Psoas muscle (tissue), 8 donors: Measurements from ENCODE around the gene SUOX. TPM values are rescaled to one million over a fixed set of nuclear protein-coding genes. Genes with fewer than 3 reads are reported as not detected.
"Not testable (repeated sequence)": the region's sequence is repeated elsewhere in the genome, so short reads cannot be mapped to it uniquely, and the experiment has no call there.

Source experiments
- ATAC-seq, 4 donors: fragments of 200-7000 bp; cut with Tn5 transposase; one replicate each; pipeline ENCODE4 v1.9.1; 2020; ENCODE audit warnings: moderate library complexity in 3 of 4, mild to moderate bottlenecking in 2 of 4
- DNase-seq, 2 donors: peaks; one replicate each; pipeline ENCODE4 v3.0.0-alpha.2; 2020
- H3K27ac ChIP-seq: fragments of 200-600 bp; one replicate; pipeline ENCODE4 v1.8.0; 2022
- H3K27me3 ChIP-seq, 3 donors: fragments of 200-600 bp in 1 of 3; one replicate each; pipeline versions ENCODE4 v1.6.1 to v1.8.0; 2013 to 2022; ENCODE audit warnings: low read length in 2 of 3, mild to moderate bottlenecking in 2 of 3, moderate library complexity in 1 of 3; ENCODE audit not compliant: insufficient read depth in 3 of 3
- H3K36me3 ChIP-seq, 2 donors: fragments of 200-600 bp in 1 of 2; one replicate each; pipeline versions ENCODE4 v1.6.1 to v1.8.0; 2013 to 2022; ENCODE audit warnings: low read depth in 1 of 2, mild to moderate bottlenecking in 1 of 2, moderate library complexity in 1 of 2; ENCODE audit not compliant: insufficient read depth in 1 of 2
- H3K4me1 ChIP-seq: fragments of 200-600 bp; one replicate; pipeline ENCODE4 v1.8.0; 2022
- H3K4me3 ChIP-seq: fragments of 200-600 bp; one replicate; pipeline ENCODE4 v1.8.0; 2022; ENCODE audit warnings: mild to moderate bottlenecking
- H3K9me3 ChIP-seq: fragments of 200-600 bp; one replicate; pipeline ENCODE4 v1.8.0; 2022
- CTCF ChIP-seq: fragments of 200-600 bp; IDR thresholded peaks from one replicate; pipeline ENCODE4 v1.8.0; 2022; ENCODE audit warnings: antibody characterized with exemption
- WGBS, 3 donors: extraction: QIAGEN DNeasy Blood & Tissue Kit; methylation state at CpG; one replicate each; pipeline versions ENCODE4 v1.1.6 to v1.1.7; 2013; 5-methylcytosine and 5-hydroxymethylcytosine counted together
- intact Hi-C, 2 donors: fragments of 100-400 bp; cut with DNase I; formaldehyde crosslinking; loops; one replicate each; pipeline versions ENCODE4 v1.11.0 to v1.14.2; 2022
- polyA plus RNA-seq, 3 donors: library from polyadenylated mRNA; stranded (reverse); fragments of 200-250 nt; gene quantifications; one replicate each; pipeline ENCODE4 v1.2.3, GENCODE V29; 2013
- total RNA-seq, 4 donors: library from RNA; stranded (reverse); fragmentation: NEBNext Ultra II Directional in 2 of 4; extraction: Animal tissue kit (Norgen Biotek cat#: 25700) in 2 of 4; gene quantifications; one replicate each; pipeline versions ENCODE4 v1.2.1 to v1.2.4, GENCODE V29; 2021 to 2023
- donor health status: healthy with polysubstance abuse.
- donor health status: DM: no; HTN: no; CAD: no; lungs with moderate emphysema.
- donor health status: Bipolar disorder and iron deficiency.
- donor health status: healthy.
- donor health status: DM: yes; HTN: yes; CAD: no.
- donor health status: DM: no; HTN: no; CAD: no.
- donor health status: DM: no; HTN: no; CAD: no.
- donor health status: DM: yes; HTN: yes; CAD: no.

The SUOX gene
- total and polyA plus RNA-seq, 7 donors: 12.1 to 25.5 (median 15.5) TPM

GRCh38 chr12:55997535-55997859 lies 421 bp downstream of the SUOX start:
- Histone ChIP-seq H3K27ac (peak overlapping the region; percentile 84), H3K4me3 (peak overlapping the region; percentile 68), H3K9me3 (no peaks in the 10 kb centered on the region), H3K36me3 (peaks cover 6 to 38% of the 10 kb centered on the region in 2 donors), H3K4me1 (peaks cover 17% of the 10 kb centered on the region), H3K27me3 (no peaks in the 10 kb centered on the region)
- intact Hi-C loops: loop anchor here (2.0 to 10.0 kb wide), 3 partner anchors 40 to 107 kb away; partner anchors contain the start of genes PA2G4 (in 1 of the 2) and RPS26 (in 1 of the 2)
- no peak for TF ChIP-seq CTCF
- WGBS, 3 donors: 0 to 4% (median 2%) methylated on average over 5 of the region's 5 CpGs
- DNase-seq (no peak), ATAC-seq (peak in 1 of 4 donors; percentile 6)

- not testable (repeated sequence) for ATAC-seq
Measured at GRCh38 chr12:55999522-55999921, 2.4 kb downstream of the SUOX start.

GRCh38 chr12:55999999-56000540 lies 3.0 kb downstream of the SUOX start:
- peaks cover 0 to 32% of the 10 kb centered on the region in 2 donors for H3K36me3 ChIP-seq
- DNase-seq, H3K9me3 ChIP-seq, ATAC-seq, H3K27me3 ChIP-seq: not testable (repeated sequence)
- H3K27ac ChIP-seq: peak overlapping the region; percentile 78
- H3K4me3 ChIP-seq: peak overlapping the region; percentile 50
- H3K4me1 ChIP-seq: peaks cover 17% of the 10 kb centered on the region
- intact Hi-C loops: loop anchor here (5.0 to 10.0 kb wide), 2 partner anchors 37 to 105 kb away; partner anchors contain the start of gene PA2G4 (in 2 of the 2)
- WGBS, 3 donors: 78 to 89% (median 86%) methylated on average over 26 to 33 of the region's 33 CpGs

More at GRCh38 chr12:55999522-55999921, 2.4 kb downstream of the SUOX start:
- 56 to 84% (median 83%) methylated on average over 2 to 6 of the region's 6 CpGs for WGBS, 3 donors
- H3K4me1 ChIP-seq: peaks cover 17% of the 10 kb centered on the region
- not testable (repeated sequence) for H3K27ac ChIP-seq, H3K9me3 ChIP-seq, H3K4me3 ChIP-seq, DNase-seq, H3K27me3 ChIP-seq
- intact Hi-C loops: loop anchor here in 1 of 2 donors (5.0 to 10.0 kb wide), 2 partner anchors 38 to 105 kb away; partner anchors contain the start of gene PA2G4
- H3K36me3 ChIP-seq: peaks cover 0 to 34% of the 10 kb centered on the region in 2 donors

- Histone ChIP-seq H3K4me1 (peaks cover 17% of the 10 kb centered on the region), H3K27me3 (no peaks in the 10 kb centered on the region), H3K36me3 (peaks cover 0 to 28% of the 10 kb centered on the region in 2 donors), H3K9me3 (no peaks in the 10 kb centered on the region), H3K27ac (peak overlapping the region; percentile 78), H3K4me3 (no peak overlapping the region)
- intact Hi-C loops: loop anchor here in 1 of 2 donors (10.0 kb wide), 1 partner anchor 103 kb away; the partner anchor contains the start of gene PA2G4
- ATAC-seq (no peak), DNase-seq (no peak)
- WGBS, 3 donors: 62 to 75% (median 69%) methylated on average over 7 of the region's 7 CpGs
- TF ChIP-seq CTCF: no peak
Measured at GRCh38 chr12:56001487-56002100, 4.5 kb downstream of the SUOX start.

GRCh38 chr12:56003376-56003775 lies 6.3 kb downstream of the SUOX start:
- not testable (repeated sequence) for H3K27ac ChIP-seq, H3K27me3 ChIP-seq, H3K9me3 ChIP-seq, ATAC-seq, H3K4me3 ChIP-seq, H3K4me1 ChIP-seq, DNase-seq
- peaks cover 0 to 28% of the 10 kb centered on the region in 2 donors for H3K36me3 ChIP-seq
- 81 to 91% (median 85%) methylated on average over 5 of the region's 5 CpGs for WGBS, 3 donors
- intact Hi-C loops: loop anchor here in 1 of 2 donors (10.0 kb wide), 1 partner anchor 101 kb away; the partner anchor contains the start of gene PA2G4

GRCh38 chr12:56004211-56004610 lies 7.1 kb downstream of the SUOX start:
- H3K4me1 ChIP-seq: peaks cover 4% of the 10 kb centered on the region
- no peaks in the 10 kb centered on the region for H3K27me3 ChIP-seq
- WGBS, 3 donors: 88 to 90% (median 88%) methylated on average over 10 of the region's 10 CpGs
- intact Hi-C loops: loop anchor here in 1 of 2 donors (10.0 kb wide), 1 partner anchor 101 kb away; the partner anchor contains the start of gene PA2G4
- H3K4me3 ChIP-seq: no peak overlapping the region
- no peak for TF ChIP-seq CTCF
- H3K9me3 ChIP-seq: no peaks in the 10 kb centered on the region
- no peak for DNase-seq
- no peak overlapping the region for H3K27ac ChIP-seq
- ATAC-seq: no peak
- peaks cover 0 to 28% of the 10 kb centered on the region in 2 donors for H3K36me3 ChIP-seq
